Stimulated activated effector memory CD8-positive, alpha-beta T cell treated with anti-CD3 and anti-CD28 coated beads, Interleukin-12 subunit alpha, Interleukin-12 subunit beta, amount 100 ng/mL, for 72 hours (primary cell): ENCODE data around the gene APCDD1.
A peak's percentile ranks its signal among the peaks of the same experiment; 100 is the strongest.
"Not testable (repeated sequence)": the region's sequence is repeated elsewhere in the genome, so short reads cannot be mapped to it uniquely, and the experiment has no call there.

Source experiments
- ATAC-seq: fragments of 150-1000 bp; cut with Tn5 transposase; 2 replicates; pipeline ENCODE4 v1.10.0; 2021
- DNase-seq, 2 donors: peaks; one replicate each; pipeline ENCODE4 v3.0.0; 2021 to 2022; ENCODE audit warnings: low spot score in 2 of 2
- H3K27ac Mint-ChIP-seq: one replicate; pipeline ENCODE4 v1.8.0; 2022; ENCODE audit warnings: mild to moderate bottlenecking, mixed read lengths
- H3K36me3 Mint-ChIP-seq: one replicate; pipeline ENCODE4 v1.8.0; 2022; ENCODE audit warnings: mild to moderate bottlenecking, mixed read lengths
- H3K4me1 Mint-ChIP-seq: one replicate; pipeline ENCODE4 v1.8.0; 2022; ENCODE audit warnings: mixed read lengths
- H3K4me3 Mint-ChIP-seq: one replicate; pipeline ENCODE4 v1.8.0; 2022; ENCODE audit warnings: mild to moderate bottlenecking, mixed read lengths
- H3K9me3 Mint-ChIP-seq: one replicate; pipeline ENCODE4 v1.8.0; 2022; ENCODE audit warnings: mixed read lengths

The APCDD1 gene

DNA sequence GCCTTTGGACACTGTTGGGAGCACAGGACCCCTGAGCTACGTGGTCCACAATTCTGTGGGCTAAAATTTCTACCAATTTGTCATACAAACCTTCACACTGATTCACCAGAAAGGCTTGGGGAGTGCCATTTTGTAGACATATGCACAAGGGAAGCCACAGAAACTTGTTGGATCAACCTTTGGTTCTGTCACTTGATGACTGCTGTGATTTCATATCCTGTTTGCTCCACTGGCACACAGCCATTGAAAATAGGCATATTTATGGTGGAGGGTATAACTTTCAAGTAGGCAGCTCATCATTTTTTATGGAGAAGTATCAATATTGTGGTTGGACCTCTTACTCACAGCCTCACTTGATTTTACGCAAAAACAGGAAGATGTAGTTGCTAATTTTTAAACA lies 81.8 kb downstream of the APCDD1 start:
- H3K4me1 Mint-ChIP-seq = peaks cover 15% of the 10 kb centered on the region
- DNase-seq (no peak), ATAC-seq (peak; percentile 94)
- H3K9me3 Mint-ChIP-seq = no peaks in the 10 kb centered on the region
- H3K27ac Mint-ChIP-seq = peak overlapping the region; percentile 63
- H3K4me3 Mint-ChIP-seq = no peak overlapping the region
- H3K36me3 Mint-ChIP-seq = peaks cover 69% of the 10 kb centered on the region

- ATAC-seq (no peak), DNase-seq (no peak)
- Mint-ChIP-seq H3K9me3 (no peaks in the 10 kb centered on the region), H3K27ac (no peak overlapping the region), H3K36me3 (peaks cover 71% of the 10 kb centered on the region), H3K4me1 (peaks cover 15% of the 10 kb centered on the region), H3K4me3 (no peak overlapping the region)
Measured at GRCh38 chr18:10537765-10538164, 83.3 kb downstream of the APCDD1 start.

DNA sequence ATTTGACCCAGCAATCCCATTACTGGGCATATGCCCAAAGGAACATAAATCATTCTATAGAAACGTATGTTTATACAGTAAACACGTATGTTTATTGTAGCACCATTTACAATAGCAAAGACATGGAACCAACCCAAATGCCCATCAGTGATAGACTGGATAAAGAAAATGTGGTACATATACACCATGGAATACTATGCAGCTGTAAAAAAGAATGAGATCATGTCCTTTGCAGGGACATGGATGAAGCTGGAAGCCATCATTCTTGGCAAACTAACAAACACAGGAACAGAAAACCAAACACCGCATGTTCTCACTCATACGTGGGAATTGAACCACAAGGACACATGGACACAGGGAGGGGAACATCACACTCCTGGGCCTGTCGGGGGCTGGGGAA lies 84.7 kb downstream of the APCDD1 start:
- ATAC-seq, H3K4me3 Mint-ChIP-seq, H3K9me3 Mint-ChIP-seq, DNase-seq, H3K27ac Mint-ChIP-seq: not testable (repeated sequence)
- Mint-ChIP-seq H3K4me1 (peaks cover 15% of the 10 kb centered on the region), H3K36me3 (peaks cover 71% of the 10 kb centered on the region)
